Subcutaneous abdominal adipose tissue (tissue), 5 donors: ENCODE data around the gene ZC3HAV1.

Source experiments
- H3K27ac ChIP-seq: one replicate; pipeline ENCODE4 v1.7.0; 2013; ENCODE audit warnings: low read depth, mild to moderate bottlenecking, inconsistent platforms, low read length, moderate library complexity
- H3K27me3 ChIP-seq, 5 donors: one replicate each; pipeline ENCODE4 v1.7.0; 2013; ENCODE audit warnings: low read length in 5 of 5, inconsistent platforms in 1 of 5; ENCODE audit not compliant: control insufficient read depth in 5 of 5, insufficient read depth in 4 of 5
- H3K36me3 ChIP-seq, 5 donors: one replicate each; pipeline ENCODE4 v1.7.0; 2013; ENCODE audit warnings: low read length in 5 of 5; ENCODE audit not compliant: control insufficient read depth in 5 of 5, insufficient read depth in 5 of 5
- H3K4me1 ChIP-seq, 5 donors: one replicate each; pipeline ENCODE4 v1.7.0; 2013; ENCODE audit warnings: low read length in 5 of 5, mild to moderate bottlenecking in 3 of 5, moderate library complexity in 1 of 5; ENCODE audit not compliant: control insufficient read depth in 5 of 5, insufficient read depth in 5 of 5
- H3K4me3 ChIP-seq, 5 donors: one replicate each; pipeline ENCODE4 v1.7.0; 2013; ENCODE audit warnings: low read length in 5 of 5, low read depth in 1 of 5
- H3K9ac ChIP-seq, 5 donors: one replicate each; pipeline ENCODE4 v1.7.0; 2013; ENCODE audit warnings: low read length in 5 of 5, mild to moderate bottlenecking in 4 of 5, moderate library complexity in 3 of 5
- H3K9me3 ChIP-seq, 5 donors: one replicate each; pipeline ENCODE4 v1.7.0; 2013; ENCODE audit warnings: low read length in 5 of 5; ENCODE audit not compliant: control insufficient read depth in 5 of 5
- donor health status: healthy.
- donor health status: healthy.
- donor health status: healthy.
- donor health status: healthy.
- donor health status: healthy.

The ZC3HAV1 gene

GRCh38 chr7:139011373-139011772, 98.1 kb downstream of the ZC3HAV1 start:
- H3K36me3 ChIP-seq, result no peaks in the 10 kb centered on the region
- H3K9ac ChIP-seq, result no peak overlapping the region
- no peaks in the 10 kb centered on the region for H3K4me1 ChIP-seq
- no peak overlapping the region for H3K4me3 ChIP-seq
- H3K27me3 ChIP-seq, result peaks cover 0 to 4% (median 0%) of the 10 kb centered on the region in 5 donors
- no peak overlapping the region for H3K27ac ChIP-seq
- H3K9me3 ChIP-seq, result no peaks in the 10 kb centered on the region

- Histone ChIP-seq H3K4me3 (no peak overlapping the region), H3K36me3 (no peaks in the 10 kb centered on the region), H3K9ac (no peak overlapping the region), H3K4me1 (no peaks in the 10 kb centered on the region), H3K9me3 (peaks cover 0 to 7% (median 0%) of the 10 kb centered on the region in 5 donors), H3K27ac (no peak overlapping the region), H3K27me3 (no peaks in the 10 kb centered on the region)
Observed at GRCh38 chr7:139004321-139005090, 105.0 kb downstream of the ZC3HAV1 start.

- no peaks in the 10 kb centered on the region for H3K36me3 ChIP-seq
- no peak overlapping the region for H3K9ac ChIP-seq
- H3K4me1 ChIP-seq, result no peaks in the 10 kb centered on the region
- H3K9me3 ChIP-seq, result peaks cover 0 to 4% (median 0%) of the 10 kb centered on the region in 5 donors
- no peak overlapping the region for H3K4me3 ChIP-seq
- H3K27me3 ChIP-seq, result no peaks in the 10 kb centered on the region
- H3K27ac ChIP-seq, result no peak overlapping the region
Observed at GRCh38 chr7:138999414-138999813, 110.1 kb downstream of the ZC3HAV1 start.
